ENCODE measurements around the gene ITGAL.
"Not testable (repeated sequence)": the region's sequence is repeated elsewhere in the genome, so short reads cannot be mapped to it uniquely, and the experiment has no call there.

ITGAL gene

DNA sequence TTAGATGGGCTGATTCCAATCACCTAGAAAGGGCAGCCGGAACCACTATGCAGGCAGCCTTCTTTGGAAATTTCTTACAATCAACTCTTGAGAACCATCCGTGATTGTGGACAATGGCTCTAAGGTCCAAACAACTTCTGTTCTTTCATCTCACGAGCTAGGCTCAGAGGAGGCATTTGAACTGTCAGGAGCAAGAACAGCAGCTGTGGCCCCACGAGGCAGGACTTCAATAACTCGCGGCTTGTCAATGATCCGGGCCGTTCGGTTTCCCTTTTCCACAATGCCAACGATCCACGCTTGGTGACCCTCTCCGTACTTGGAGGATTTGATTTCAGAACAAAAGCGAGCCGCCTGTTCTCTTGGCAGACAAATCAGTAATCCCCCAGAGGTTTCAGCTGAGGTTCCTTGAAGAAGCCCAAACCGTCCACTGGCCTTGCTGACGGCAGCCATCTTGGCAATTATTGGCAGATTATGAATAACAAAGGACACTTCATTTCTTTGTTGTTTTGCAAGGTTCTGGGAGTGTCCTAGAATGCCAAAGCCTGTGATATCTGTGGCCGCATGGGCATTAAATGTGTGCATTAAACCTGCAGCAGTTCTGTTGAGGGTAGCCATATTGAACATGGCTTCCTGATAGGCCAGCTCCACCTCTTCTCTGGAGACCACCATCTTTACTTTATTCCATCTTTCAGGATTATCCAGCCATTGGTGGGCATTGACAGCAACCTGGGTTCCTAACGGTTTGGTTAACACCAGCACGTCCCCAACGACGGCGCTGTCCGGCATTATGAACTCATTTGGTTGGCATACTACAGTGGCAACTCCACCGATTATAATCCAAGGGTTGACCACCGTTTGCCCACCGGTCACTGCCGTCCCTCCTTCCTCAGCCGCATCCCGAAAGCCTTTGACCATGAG, 28.1 kb upstream of the ITGAL start:
- DNase-seq (ENCODE audit: insufficient read length) = no peak
- no peak for FAIRE-seq
- no peak for TF ChIP-seq TAF1 (IDR thresholded peaks at IDR 0.05; ENCODE audit: borderline replicate concordance, low read depth, low read length)
- no peak; the same call in 1 of the 2 replicates for TF ChIP-seq POLR2AphosphoS5 (IDR thresholded peaks at IDR 0.05; ENCODE audit: low read depth, low read length)
- no peak for TF ChIP-seq POLR2A (IDR thresholded peaks at IDR 0.05; ENCODE audit: low read depth, low read length)

DNA sequence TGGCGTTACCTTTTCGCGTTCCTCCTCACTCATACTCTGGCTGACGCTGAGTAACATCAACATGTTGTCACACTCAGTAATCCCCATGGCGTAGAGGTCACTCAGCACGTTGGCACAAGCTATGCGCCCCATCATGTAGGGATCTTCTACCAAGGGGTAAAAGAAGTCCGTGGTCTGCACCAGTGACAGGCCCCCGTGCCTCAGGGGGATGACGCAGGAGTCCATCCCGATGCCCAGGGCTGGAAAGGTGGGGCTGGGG, 27.5 kb upstream of the ITGAL start:
- DNase-seq (ENCODE audit: insufficient read length) = no peak
- FAIRE-seq = peak; percentile 64
- TF ChIP-seq TAF1 (IDR thresholded peaks at IDR 0.05; ENCODE audit: borderline replicate concordance, low read depth, low read length) (no peak; the same call in 1 of the 2 replicates), POLR2AphosphoS5 (IDR thresholded peaks at IDR 0.05; ENCODE audit: low read depth, low read length) (no peak), POLR2A (IDR thresholded peaks at IDR 0.05; ENCODE audit: low read depth, low read length) (no peak)

DNA sequence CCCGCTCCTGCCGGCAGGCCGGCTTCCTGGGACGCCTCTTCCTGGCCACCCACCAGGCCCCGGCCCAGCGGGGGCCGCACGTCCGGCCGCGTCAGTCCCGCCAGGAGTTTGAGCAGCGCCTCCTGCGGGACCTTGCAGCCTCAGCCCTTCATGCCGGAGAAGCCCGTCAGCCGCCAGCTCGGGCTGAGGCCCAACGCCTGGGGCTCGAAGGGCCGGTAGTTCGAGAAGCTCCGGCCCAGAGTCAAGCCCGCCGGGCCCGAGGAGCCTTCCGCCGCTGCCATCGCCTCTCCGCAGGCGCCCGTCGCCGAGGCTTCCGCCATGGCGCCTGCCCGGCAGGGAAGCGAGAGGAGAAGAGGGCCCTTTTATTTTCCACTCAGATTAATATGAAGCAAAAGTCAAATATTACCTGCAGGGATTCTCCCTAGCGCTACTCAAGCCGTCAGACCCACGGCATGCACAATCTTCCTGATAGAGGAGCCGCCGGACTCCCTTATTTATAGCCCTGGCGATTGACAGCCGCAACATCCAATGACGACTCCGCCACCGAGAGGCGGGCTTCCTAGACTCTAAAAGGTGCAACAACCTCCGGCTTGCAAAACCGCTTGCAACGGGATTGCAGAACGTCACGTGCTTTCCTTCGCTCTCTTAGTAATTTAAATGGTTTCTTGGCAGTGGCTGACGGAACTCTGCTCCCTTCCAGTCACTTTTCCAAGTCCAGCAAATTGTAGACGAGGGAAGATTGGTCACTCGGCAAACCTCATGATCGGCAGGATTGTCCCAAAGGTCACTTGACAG, 26.9 kb upstream of the ITGAL start, which contains the start of gene SEPHS2:
SEPHS2 (minus strand) TSS at position 467 of the 795 bp plus-strand sequence; CDS start at position 320, 147 bp downstream.
- peak; percentile 40 for FAIRE-seq
- DNase-seq (ENCODE audit: insufficient read length) = peak; percentile 86
- TF ChIP-seq TAF1 (IDR thresholded peaks at IDR 0.05; ENCODE audit: borderline replicate concordance, low read depth, low read length) (no peak), POLR2A (IDR thresholded peaks at IDR 0.05; ENCODE audit: low read depth, low read length) (peak; percentile 90), POLR2AphosphoS5 (IDR thresholded peaks at IDR 0.05; ENCODE audit: low read depth, low read length) (peak; percentile 88)

DNA sequence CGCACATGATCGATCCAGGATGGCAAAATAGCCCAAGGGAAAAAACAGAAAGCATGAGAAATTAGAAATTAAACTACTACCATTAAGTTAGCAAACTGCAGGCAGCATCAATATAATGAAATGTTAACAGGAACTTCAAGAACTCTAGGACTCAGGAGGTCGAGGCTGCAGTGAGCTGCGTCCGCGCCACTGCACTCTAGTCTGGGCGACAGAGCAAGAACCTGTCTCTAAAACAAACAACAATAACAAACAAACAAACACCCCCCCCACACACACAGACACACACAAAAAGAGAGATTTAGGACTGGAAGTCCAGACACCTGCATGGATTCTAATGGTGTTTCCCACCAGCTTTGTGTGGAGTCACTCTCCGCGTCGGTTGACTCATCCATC, 26.3 kb upstream of the ITGAL start:
- DNase-seq (ENCODE audit: insufficient read length) = no peak
- FAIRE-seq = no peak
- TF ChIP-seq POLR2AphosphoS5 (IDR thresholded peaks at IDR 0.05; ENCODE audit: low read depth, low read length) (no peak), POLR2A (IDR thresholded peaks at IDR 0.05; ENCODE audit: low read depth, low read length) (no peak), TAF1 (IDR thresholded peaks at IDR 0.05; ENCODE audit: borderline replicate concordance, low read depth, low read length) (no peak)

DNA sequence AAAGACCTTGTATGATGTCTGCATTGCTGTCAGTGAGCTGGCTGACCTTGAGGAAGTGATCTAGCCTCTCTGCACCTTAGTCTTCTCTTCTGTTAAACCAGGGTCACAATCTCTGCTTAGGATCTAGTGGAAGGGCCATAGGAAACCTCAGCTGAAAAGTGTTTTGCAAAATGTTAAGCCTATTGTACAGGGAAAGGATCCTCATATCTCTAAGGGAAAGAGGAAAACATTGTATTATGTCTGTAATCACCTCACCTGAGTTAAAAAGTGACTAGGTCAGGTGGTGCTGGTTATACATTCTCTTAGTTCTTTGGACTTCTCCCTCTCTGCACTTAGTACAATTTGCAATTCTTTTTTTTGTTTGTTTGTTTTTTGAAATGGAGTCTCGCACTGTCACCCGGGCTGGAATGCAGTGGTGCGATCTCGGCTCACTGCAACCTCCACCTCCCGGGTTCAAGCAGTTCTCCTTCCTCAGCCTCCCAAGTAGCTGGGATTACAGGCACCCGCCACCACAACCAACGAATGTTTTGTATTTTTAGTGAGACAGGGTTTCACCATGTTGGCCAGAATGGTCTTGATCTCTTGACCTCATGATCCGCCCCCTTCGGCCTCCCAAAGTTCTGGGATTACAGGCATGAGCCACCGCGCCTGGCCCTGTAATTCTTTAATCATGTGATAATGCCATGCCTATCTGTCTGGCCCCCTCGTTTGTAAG, 24.9 kb upstream of the ITGAL start:
- DNase-seq (ENCODE audit: insufficient read length) (no peak), FAIRE-seq (no peak)
- TF ChIP-seq POLR2AphosphoS5 (IDR thresholded peaks at IDR 0.05; ENCODE audit: low read depth, low read length) = no peak
- TF ChIP-seq POLR2A (IDR thresholded peaks at IDR 0.05; ENCODE audit: low read depth, low read length) = no peak
- no peak for TF ChIP-seq TAF1 (IDR thresholded peaks at IDR 0.05; ENCODE audit: borderline replicate concordance, low read depth, low read length)

DNA sequence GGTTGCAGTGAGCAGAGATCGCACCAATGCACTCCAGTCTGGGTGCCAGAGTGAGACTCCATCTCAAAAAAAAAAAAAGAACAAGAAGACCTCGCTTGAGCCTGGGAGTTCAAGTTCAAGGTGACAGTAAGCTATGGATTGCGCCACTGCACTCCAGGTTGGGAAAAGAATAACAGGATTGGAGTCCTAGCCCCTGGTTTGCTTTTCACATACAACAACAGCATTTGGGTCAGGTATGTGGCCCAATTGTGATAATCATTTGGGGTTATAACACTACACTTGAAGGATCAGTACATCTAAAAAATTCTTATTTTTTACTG, 23.5 kb upstream of the ITGAL start:
- TF ChIP-seq POLR2A (IDR thresholded peaks at IDR 0.05; ENCODE audit: low read depth, low read length) (no peak), TAF1 (IDR thresholded peaks at IDR 0.05; ENCODE audit: borderline replicate concordance, low read depth, low read length) (no peak), POLR2AphosphoS5 (IDR thresholded peaks at IDR 0.05; ENCODE audit: low read depth, low read length) (no peak)
- DNase-seq (ENCODE audit: insufficient read length) = no peak
- no peak for FAIRE-seq

DNA sequence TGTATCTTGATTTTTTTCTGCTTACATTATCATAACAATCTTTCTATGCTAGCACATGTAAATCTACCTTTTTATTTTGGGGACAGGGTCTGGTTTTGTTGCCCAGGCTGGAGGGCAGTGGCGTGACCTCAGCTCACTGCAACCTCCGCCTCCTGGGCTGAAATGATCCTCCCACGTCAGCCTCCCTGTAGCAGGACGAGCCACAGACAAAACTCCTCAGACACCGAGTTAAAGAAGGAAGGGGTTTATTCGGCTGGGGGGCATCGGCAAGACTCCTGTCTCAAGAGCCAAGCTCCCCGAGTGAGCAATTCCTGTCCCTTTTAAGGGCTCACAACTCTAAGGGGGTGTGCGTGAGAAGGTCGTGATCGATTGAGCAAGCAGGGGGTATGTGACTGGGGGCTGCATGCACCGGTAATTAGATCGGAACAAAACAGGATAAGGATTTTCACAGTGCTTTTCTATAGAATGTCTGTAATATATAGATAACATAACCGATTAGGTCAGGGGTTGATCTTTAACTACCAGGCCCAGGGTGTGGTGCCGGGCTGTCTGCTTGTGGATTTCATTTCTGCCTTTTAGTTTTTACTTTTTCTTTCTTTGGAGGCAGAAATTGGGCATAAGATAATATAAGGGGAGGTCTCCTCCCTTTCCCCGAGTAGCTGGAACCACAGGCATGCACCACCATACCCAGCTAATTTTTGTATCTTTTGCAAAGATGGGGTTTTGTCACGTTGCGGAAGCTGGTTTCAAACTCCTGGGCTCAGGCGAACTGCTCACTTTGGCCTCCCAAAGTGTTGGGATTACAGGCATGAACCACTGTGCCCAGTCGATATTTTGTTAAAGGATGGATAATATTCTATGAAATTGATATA, 19.6 kb upstream of the ITGAL start:
- not testable (repeated sequence) for DNase-seq (ENCODE audit: insufficient read length); FAIRE-seq

DNA sequence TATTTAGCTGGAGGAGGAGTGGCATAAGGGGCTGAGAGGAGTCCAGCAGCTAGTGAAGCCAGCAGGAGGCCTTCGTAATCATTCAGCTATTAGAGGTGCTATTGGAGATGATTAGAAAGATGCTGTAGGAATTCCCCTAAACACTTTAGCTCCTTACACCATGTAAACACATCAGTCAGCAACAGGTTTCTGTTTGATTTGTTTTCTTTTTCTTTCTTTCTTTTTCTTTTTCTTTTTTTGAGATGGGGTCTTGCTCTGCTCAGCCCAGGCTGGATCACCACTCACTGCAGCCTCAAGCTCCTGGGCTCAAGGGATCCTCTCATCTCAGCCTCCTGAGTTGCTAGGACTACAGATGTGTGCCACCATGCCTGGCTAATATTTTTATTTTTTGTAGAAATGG, 16.2 kb upstream of the ITGAL start:
- TF ChIP-seq POLR2A (IDR thresholded peaks at IDR 0.05; ENCODE audit: low read depth, low read length) (no peak), POLR2AphosphoS5 (IDR thresholded peaks at IDR 0.05; ENCODE audit: low read depth, low read length) (no peak), TAF1 (IDR thresholded peaks at IDR 0.05; ENCODE audit: borderline replicate concordance, low read depth, low read length) (no peak)
- FAIRE-seq (no peak), DNase-seq (ENCODE audit: insufficient read length) (no peak)

DNA sequence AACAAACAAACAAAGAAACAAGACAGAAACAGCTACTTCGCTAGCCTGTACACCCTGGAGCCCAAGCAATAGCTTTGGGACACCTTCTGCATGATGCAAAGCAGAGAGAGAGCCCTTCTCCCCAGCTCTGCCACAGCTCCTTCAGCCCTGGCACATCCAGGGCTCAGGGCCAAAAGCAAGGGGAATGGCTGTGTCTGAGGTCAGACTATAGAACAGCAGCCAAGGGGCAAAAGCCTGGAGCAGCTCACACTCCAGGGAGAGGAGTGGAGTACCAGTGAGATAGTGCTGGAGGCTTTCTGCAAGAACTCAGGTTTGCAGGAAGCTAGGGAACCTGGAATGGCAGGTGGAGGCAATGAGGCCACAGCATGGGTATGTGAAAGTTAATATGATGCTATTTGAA, 15.3 kb upstream of the ITGAL start:
- no peak for TF ChIP-seq POLR2A (IDR thresholded peaks at IDR 0.05; ENCODE audit: low read depth, low read length)
- no peak for TF ChIP-seq POLR2AphosphoS5 (IDR thresholded peaks at IDR 0.05; ENCODE audit: low read depth, low read length)
- TF ChIP-seq TAF1 (IDR thresholded peaks at IDR 0.05; ENCODE audit: borderline replicate concordance, low read depth, low read length) = no peak
- no peak for DNase-seq (ENCODE audit: insufficient read length)
- FAIRE-seq = no peak

DNA sequence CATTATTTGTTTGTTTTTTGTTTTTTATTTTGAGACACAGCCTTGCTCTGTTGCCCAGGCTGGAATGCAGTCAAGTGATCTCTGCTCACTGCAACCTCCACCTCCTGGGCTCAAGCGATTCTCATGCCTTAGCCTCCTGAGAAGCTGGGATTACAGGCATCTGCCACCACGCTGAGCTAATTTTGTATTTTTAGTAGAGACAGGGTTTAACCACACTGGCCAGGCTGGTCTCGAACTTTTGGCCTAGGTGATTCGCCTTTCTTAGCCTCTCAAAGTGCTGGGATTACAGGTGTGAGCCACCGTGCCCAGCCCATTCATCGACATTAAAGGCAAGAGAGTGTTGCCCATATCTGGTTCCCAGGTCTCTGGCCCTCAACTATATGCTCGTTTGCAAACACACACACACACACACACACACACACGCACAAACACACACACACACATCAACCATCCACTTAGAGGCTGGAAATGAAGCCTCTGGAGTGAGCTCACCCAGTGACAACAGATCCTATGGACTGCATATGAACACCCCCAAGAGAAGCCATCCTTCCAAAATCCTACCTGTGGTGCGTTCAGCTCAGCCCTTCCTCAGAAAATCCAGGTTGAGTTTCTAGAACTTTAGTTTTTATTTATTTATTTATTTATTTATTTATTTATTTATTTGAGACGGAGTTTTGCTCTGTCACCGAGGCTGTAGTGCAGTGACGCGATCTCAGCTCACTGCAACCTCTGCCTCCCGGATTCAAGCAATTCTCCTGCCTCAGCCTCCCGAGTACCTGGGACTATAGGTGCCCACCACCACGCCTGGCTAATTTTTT, 14.6 kb upstream of the ITGAL start:
- TF ChIP-seq POLR2A (IDR thresholded peaks at IDR 0.05; ENCODE audit: low read depth, low read length) (no peak), POLR2AphosphoS5 (IDR thresholded peaks at IDR 0.05; ENCODE audit: low read depth, low read length) (no peak)
- FAIRE-seq (no peak), DNase-seq (ENCODE audit: insufficient read length) (no peak)
